ENCODE data around the gene PNCK.

DNA sequence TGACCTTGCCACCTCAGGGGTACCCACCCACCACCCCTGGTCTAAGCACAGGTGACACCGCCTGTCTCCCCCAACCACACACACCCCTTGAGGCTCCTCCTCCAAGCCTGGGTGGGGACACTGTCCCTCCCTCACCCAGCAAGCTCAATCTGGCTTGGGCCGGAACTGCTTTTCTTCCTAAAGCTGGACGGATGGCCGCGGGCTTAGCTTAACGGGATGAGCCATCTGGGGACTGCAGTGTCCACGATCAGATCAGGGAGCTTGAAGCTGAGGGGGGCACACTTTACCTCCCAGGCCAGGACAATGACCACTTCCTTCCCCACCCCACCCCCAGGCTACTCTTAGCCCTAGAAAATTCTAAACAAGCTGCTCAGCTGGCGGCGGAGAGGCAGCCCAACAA is 13.1 kb upstream of the PNCK start:
- TF ChIP-seq, protein P1, sequence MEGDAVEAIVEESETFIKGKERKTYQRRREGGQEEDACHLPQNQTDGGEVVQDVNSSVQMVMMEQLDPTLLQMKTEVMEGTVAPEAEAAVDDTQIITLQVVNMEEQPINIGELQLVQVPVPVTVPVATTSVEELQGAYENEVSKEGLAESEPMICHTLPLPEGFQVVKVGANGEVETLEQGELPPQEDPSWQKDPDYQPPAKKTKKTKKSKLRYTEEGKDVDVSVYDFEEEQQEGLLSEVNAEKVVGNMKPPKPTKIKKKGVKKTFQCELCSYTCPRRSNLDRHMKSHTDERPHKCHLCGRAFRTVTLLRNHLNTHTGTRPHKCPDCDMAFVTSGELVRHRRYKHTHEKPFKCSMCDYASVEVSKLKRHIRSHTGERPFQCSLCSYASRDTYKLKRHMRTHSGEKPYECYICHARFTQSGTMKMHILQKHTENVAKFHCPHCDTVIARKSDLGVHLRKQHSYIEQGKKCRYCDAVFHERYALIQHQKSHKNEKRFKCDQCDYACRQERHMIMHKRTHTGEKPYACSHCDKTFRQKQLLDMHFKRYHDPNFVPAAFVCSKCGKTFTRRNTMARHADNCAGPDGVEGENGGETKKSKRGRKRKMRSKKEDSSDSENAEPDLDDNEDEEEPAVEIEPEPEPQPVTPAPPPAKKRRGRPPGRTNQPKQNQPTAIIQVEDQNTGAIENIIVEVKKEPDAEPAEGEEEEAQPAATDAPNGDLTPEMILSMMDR (conservative IDR thresholded peaks at IDR 0.05; ENCODE audit: low read depth in 2 of 2) = no peak
- no peak for TF ChIP-seq EZH2 (IDR thresholded peaks at IDR 0.05; ENCODE audit: low read depth, unreplicated experiment)

All from GM23338 (cell line).